ENCODE measurements around the gene STIM2. TPM values are rescaled to one million over a fixed set of nuclear protein-coding genes. Genes with fewer than 3 reads are reported as not detected.
A peak's percentile ranks its signal among the peaks of the same experiment; 100 is the strongest.

The STIM2 gene
- total and polyA plus RNA-seq, 2 donors (not counting 1 experiment from before 2014, with no cell fraction given), result 48.6 to 96.0 TPM

GRCh38 chr4:27049239-27049829, 188.7 kb downstream of the STIM2 start:
- Histone ChIP-seq H2AFZ (ENCODE audit: insufficient read depth, low read depth, low read length, poor library complexity, severe bottlenecking) (no peak overlapping the region), H3K4me1 (ENCODE audit: control insufficient read depth in 2 of 2, insufficient read depth in 2 of 2, low read length in 2 of 2) (peaks cover 7% of the 10 kb centered on the region in 2 donors), H3K36me3 (replicated peaks in 1 of 2; ENCODE audit: control extremely low read depth in 1 of 2, control insufficient read depth in 1 of 2, extremely low read depth in 1 of 2, insufficient read depth in 2 of 2, low read length in 1 of 2) (no peaks in the 10 kb centered on the region), H3K9me3 (ENCODE audit: control extremely low read depth in 1 of 3, control insufficient read depth in 2 of 3, insufficient read depth in 1 of 3, low read length in 2 of 3) (peaks cover 0 to 4% (median 1%) of the 10 kb centered on the region in 3 donors), H3K9ac (ENCODE audit: low read length) (no peak overlapping the region), H3K27me3 (replicated peaks in 1 of 4; ENCODE audit: control extremely low read depth in 1 of 4, control insufficient read depth in 3 of 4, insufficient read depth in 4 of 4, low read length in 3 of 4) (peaks cover 0 to 22% (median 6%) of the 10 kb centered on the region in 4 experiments), H3K4me3 (ENCODE audit: control extremely low read depth in 1 of 5, extremely low read depth in 1 of 5, insufficient read depth in 1 of 5, low read depth in 2 of 5, low read length in 4 of 5) (no peak overlapping the region), H3K27ac (ENCODE audit: low read length in 2 of 2) (no peak overlapping the region), H3K79me2 (ENCODE audit: control insufficient read depth, insufficient read depth, low read length) (no peaks in the 10 kb centered on the region), H3K4me2 (replicated peaks; ENCODE audit: low read depth, low read length, poor library complexity, severe bottlenecking) (no peak overlapping the region), H4K20me1 (ENCODE audit: control insufficient read depth, insufficient read depth, low read length, poor library complexity, severe bottlenecking) (no peaks in the 10 kb centered on the region)
- Mint-ChIP-seq H3K9me3 (ENCODE audit: insufficient read depth) (no peaks in the 10 kb centered on the region), H3K4me1 (peaks cover 8% of the 10 kb centered on the region), H3K4me3 (peak overlapping the region; percentile 15), H3K27me3 (peaks cover 45% of the 10 kb centered on the region), H3K27ac (no peak overlapping the region)
- no peak for ATAC-seq (ENCODE audit: low read depth)
- DNase-seq, result no peak
- 90% methylated on average over 6 of the region's 8 CpGs for WGBS (ENCODE audit: insufficient coverage)
- ChIA-PET POLR2A (no interaction called here), CTCF (interaction anchor here (1.3 to 2.5 kb wide), 5 partner anchors 9 to 19 kb away, joined by 3 to 19 read pairs (median 4); no protein-coding TSS in a partner anchor)
- TF ChIP-seq CTCF (IDR thresholded peaks at IDR 0.05), result no peak
- TF ChIP-seq EZH2 (IDR thresholded peaks at IDR 0.05; ENCODE audit: borderline replicate concordance, insufficient read depth, low read depth, low read length, poor library complexity, severe bottlenecking), result no peak
- intact Hi-C loops (cut with micrococcal nuclease), result no loop called here

- CTCF ChIA-PET, result interaction anchor here (1.1 kb wide), 1 partner anchor 15 kb away, joined by 3 read pairs; no protein-coding TSS in a partner anchor
- Histone ChIP-seq H4K20me1 (ENCODE audit: control insufficient read depth, insufficient read depth, low read length, poor library complexity, severe bottlenecking) (no peaks in the 10 kb centered on the region), H3K27me3 (replicated peaks in 1 of 4; ENCODE audit: control extremely low read depth in 1 of 4, control insufficient read depth in 3 of 4, insufficient read depth in 4 of 4, low read length in 3 of 4) (peaks cover 0 to 22% (median 8%) of the 10 kb centered on the region in 4 experiments), H3K79me2 (ENCODE audit: control insufficient read depth, insufficient read depth, low read length) (no peaks in the 10 kb centered on the region), H3K4me3 (ENCODE audit: control extremely low read depth in 1 of 5, extremely low read depth in 1 of 5, insufficient read depth in 1 of 5, low read depth in 2 of 5, low read length in 4 of 5) (no peak overlapping the region), H3K4me2 (replicated peaks; ENCODE audit: low read depth, low read length, poor library complexity, severe bottlenecking) (no peak overlapping the region), H3K9me3 (ENCODE audit: control extremely low read depth in 1 of 3, control insufficient read depth in 2 of 3, insufficient read depth in 1 of 3, low read length in 2 of 3) (no peaks in the 10 kb centered on the region), H3K4me1 (ENCODE audit: control insufficient read depth in 2 of 2, insufficient read depth in 2 of 2, low read length in 2 of 2) (peaks cover 7% of the 10 kb centered on the region in 2 donors), H2AFZ (ENCODE audit: insufficient read depth, low read depth, low read length, poor library complexity, severe bottlenecking) (no peak overlapping the region), H3K36me3 (replicated peaks in 1 of 2; ENCODE audit: control extremely low read depth in 1 of 2, control insufficient read depth in 1 of 2, extremely low read depth in 1 of 2, insufficient read depth in 2 of 2, low read length in 1 of 2) (no peaks in the 10 kb centered on the region), H3K27ac (ENCODE audit: low read length in 2 of 2) (no peak overlapping the region), H3K9ac (ENCODE audit: low read length) (no peak overlapping the region)
- WGBS (ENCODE audit: insufficient coverage), result 75% methylated on average over 2 of the region's 3 CpGs
- no peak for ATAC-seq (ENCODE audit: low read depth)
- POLR2A ChIA-PET, result no interaction called here
- TF ChIP-seq CTCF (IDR thresholded peaks at IDR 0.05) (no peak), EZH2 (IDR thresholded peaks at IDR 0.05; ENCODE audit: borderline replicate concordance, insufficient read depth, low read depth, low read length, poor library complexity, severe bottlenecking) (no peak)
- intact Hi-C loops (cut with micrococcal nuclease), result no loop called here
- Mint-ChIP-seq H3K27ac (no peak overlapping the region), H3K27me3 (peaks cover 49% of the 10 kb centered on the region), H3K4me1 (peaks cover 8% of the 10 kb centered on the region), H3K4me3 (no peak overlapping the region), H3K9me3 (ENCODE audit: insufficient read depth) (no peaks in the 10 kb centered on the region)
- no peak for DNase-seq
These were observed 190.1 kb downstream of the STIM2 start for GRCh38 chr4:27050731-27051130.

All from B cell (primary cell).